Amniotic stem cell (primary cell): ENCODE results near the gene BEGAIN.

Source experiments
- DNase-seq: peaks from one replicate; lab custom pipeline; 2025; lab: John Stamatoyannopoulos, UW

Gene BEGAIN

GRCh38 chr14:100567877-100568163, 19.4 kb downstream of the BEGAIN start:
- DNase-seq: no peak

- no peak for DNase-seq
These were observed 20.0 kb downstream of the BEGAIN start for GRCh38 chr14:100567009-100567876.

DNA sequence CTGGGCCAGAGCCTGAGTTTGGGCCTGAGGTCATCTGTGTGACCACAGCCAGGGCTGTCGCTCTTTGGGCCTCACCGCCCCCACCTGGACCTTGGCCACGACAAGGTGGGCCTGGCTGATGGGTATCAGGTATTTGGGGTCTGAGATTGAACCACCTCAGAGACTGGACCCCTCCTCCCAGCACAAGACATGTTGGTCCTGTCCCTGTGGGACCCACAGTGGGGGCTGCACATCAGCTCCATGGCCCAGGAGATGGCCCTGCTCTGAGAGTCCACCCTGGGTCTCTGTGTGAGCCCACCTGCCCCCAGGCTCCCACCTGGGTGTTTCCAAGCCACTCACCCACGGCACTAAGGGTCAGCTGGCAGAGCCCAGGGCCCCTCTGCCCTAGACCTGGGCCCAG, 20.6 kb downstream of the BEGAIN start:
- DNase-seq: no peak

- DNase-seq: no peak
These were observed 21.1 kb downstream of the BEGAIN start for GRCh38 chr14:100566119-100566518.

- DNase-seq: no peak
These were observed 21.6 kb downstream of the BEGAIN start for GRCh38 chr14:100565650-100566049.

DNA sequence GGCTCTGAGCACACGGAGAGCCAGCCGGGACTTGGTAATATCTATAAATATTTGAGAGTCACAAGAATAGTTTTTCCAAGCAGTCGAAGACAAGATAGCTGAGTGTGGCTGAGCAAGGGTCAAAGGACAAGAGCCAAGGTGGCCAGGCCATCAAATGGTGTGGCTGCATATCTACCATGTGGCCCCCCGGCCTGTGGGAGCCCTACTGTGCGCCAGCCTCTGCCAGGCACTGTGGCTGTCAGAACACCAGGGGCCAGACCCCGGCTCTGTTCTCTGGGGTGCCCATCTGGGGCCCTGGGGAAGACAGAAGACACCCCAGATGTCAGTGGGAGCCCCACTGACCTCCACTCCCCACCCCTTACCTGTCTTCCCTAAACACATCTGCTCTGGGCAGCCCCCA, 22.7 kb downstream of the BEGAIN start:
- DNase-seq: no peak

GRCh38 chr14:100562751-100563150, 24.5 kb downstream of the BEGAIN start:
- no peak for DNase-seq

DNA sequence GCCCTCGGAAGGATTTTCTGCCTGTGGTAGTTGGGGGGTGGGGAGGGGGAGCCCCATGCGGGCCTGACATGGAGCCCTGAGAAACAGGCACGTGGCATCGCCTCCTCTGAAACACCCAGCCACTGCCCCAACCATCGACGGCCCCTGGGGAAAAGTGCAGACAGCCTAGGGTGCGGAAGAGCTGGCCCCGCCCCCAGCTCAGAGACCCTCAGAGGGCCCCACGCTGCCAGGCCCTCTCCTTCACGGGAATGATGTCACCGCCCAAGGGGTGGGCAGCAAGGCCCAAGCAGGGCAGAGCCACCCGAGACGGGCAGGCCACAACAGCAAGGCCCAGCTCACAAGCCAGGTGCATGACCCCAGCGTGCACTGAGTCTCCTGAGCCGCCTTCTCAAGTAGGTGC, 26.2 kb downstream of the BEGAIN start:
- no peak for DNase-seq

- no peak for DNase-seq
These were observed 26.7 kb downstream of the BEGAIN start for GRCh38 chr14:100560471-100560870.

GRCh38 chr14:100559455-100559854, 27.8 kb downstream of the BEGAIN start:
- no peak for DNase-seq

DNA sequence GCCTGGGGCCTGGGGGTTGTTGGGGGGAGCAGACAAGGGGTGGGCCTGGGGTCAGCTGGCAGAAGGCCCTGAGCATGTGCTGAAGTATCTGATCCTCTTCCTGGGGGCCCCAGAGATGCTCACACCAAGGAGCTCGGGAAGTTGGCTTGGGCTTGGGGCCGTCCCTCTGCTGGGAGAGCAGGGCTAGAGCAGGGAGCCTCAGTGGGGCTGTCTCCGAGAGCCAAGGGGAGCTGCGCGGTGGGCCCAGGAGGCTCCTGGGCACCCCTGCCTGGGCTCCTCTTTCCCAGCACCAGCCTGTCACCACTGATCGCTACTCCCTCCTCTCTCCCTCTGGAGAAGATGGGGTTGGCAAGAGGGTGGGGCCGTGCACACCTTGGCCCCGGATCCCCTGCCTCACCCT, 28.3 kb downstream of the BEGAIN start:
- no peak for DNase-seq

DNA sequence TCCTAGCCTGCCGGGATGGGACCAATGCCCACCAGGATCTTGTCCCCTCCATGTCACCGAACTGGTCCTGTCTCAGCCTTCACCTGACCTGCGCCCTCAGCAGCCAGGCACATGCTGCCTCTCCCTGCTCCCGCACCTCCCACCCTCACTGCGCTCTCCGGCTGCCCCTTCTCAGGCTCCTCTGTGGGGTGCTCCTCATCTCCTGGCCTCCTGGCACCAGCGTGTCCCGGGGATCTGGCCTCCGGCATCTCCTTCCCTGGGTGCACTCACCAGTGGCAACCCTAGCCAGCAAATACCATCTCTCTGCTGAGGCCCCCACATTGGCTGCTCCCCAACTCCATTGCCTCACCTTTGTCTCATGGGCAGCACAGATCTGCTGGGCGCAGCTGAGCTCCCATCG, 29.0 kb downstream of the BEGAIN start:
- DNase-seq: no peak

DNA sequence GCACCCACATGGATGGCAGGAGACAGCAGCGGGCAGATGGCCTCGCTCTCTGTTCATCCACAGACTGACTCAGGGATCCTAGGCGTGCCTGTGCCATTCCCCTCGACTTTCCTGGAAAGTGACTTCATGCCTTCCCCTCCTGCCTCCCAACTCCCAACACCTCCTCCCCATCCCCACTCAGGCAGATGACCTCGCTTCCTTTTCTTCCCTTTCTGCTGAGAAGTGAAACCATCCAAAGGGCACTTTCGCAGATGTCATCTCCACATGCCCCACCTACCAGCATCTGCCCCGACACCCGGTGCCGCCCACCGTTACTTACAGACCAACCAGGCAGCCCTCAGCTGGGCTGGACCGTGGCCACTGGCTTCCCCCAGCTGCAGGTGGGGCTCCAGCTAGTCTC, 29.6 kb downstream of the BEGAIN start:
- DNase-seq: no peak

- no peak for DNase-seq
These were observed 30.2 kb downstream of the BEGAIN start for GRCh38 chr14:100556936-100557505.

GRCh38 chr14:100556140-100556475, 31.1 kb downstream of the BEGAIN start:
- DNase-seq: no peak

DNA sequence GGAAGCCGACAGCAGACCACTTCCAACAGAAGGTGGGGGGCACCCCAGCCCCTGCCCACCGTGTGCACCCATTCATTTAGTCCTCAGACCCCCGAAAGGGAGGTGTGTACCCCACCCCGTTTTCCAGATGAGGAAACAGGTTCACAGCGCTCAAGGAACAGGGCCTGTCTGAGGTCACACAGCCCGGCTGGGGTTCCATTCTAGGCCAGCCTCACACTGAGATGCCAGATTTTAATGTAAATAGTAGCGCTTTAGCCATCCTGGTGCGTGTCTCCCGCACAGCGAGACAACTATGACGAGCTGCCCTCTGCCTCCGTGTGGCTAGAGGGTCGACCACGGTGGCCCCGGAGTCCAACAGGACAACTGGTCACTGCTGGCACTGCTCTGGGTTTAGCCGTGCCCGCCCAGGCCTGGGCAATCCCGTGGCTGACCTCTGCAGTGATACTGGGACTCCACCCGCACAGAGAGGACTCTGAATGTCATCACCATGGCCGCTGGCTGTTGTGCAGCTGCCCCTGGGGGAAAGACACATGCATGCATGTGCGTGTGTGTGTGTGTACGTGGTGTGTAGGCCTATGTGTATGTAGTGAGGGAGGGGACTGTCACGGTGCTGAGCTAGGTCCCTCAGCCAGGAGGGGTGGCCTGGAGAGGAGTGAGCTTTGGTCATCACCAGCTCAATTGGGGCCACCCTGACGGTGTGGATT, 31.6 kb downstream of the BEGAIN start:
- no peak for DNase-seq

- no peak for DNase-seq
These were observed 32.4 kb downstream of the BEGAIN start for GRCh38 chr14:100554696-100555320.

GRCh38 chr14:100554082-100554677, 33.0 kb downstream of the BEGAIN start:
- DNase-seq: no peak

DNA sequence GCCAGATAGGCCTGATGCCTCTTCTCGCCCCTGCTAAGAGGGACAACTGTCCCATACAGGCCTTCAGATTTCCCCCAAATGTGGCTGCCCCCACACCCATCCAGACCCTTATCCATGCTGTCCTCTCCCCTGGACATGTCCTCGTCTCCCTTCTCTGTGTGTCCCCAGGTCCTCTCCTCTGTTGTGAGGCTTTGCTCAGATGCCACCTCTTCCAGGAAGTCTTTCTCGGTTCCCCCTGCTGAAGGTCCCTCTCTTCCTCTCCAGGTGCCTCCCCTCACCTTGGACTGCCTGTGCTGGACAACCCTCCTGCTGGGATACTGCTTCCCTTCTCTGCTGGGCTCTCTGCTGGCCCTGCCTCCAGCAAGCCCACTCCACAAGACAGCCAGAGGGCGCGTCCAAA, 33.7 kb downstream of the BEGAIN start:
- DNase-seq: no peak

DNA sequence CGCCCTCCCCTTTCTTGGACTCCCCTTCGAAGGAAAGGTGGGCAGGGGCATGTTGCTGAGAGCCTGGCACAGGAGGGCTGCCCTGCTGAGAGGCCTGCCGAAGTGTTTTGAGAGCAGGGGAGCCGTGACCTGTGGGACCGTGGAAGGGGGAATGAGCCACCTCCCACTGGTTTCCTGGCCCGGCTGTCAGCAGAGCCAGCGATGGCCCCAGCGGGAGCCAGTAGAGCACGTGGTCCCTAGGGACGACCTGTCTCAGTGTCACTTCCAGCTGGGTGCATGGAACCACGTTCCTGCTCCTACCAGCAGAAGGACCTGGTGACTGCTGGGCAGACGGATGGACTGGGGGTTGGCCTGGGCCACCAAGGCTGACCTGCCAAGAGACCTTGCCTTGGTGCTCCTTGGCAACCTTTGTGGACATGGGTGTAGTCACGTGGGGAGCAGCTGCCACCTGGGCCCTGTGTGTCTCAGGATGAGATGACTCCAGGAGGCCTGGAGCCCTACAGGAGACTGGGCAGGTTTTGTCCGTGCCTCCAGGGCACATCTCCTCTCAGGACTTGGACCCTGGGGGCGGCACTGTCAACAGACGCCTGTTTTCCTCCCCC, 34.6 kb downstream of the BEGAIN start:
- no peak for DNase-seq

DNA sequence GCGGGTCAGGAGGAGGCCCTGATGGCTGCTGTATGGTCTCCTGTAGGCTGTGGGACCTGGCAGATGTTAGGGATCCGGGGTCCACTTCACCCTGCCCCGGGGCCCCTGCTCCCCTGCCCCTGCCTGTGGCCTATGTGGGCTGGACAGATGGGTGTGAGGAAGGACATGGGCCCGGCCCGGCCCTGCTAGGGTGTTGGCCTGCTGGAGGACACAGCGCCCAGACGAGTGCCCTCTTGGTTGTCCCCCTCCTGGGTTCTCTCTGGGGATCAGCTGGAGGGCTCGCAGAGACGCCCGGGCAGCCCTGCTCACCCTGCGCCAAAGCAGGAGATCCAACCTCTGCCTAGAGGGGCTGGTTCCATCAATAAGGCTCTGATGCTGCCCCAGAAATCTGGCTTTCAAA, 36.2 kb downstream of the BEGAIN start:
- DNase-seq: no peak
